Astrocyte of the spinal cord (primary cell): ENCODE results near the gene MALAT1.

Source experiments
- DNase-seq: peaks from one replicate; pipeline ENCODE4 v3.0.0; 2011; ENCODE audit warnings: low read depth, low spot score
- H3K4me3 ChIP-seq: 2 replicates; pipeline ENCODE4 v1.5.1; 2011; ENCODE audit warnings: low read depth, mild to moderate bottlenecking, low read length, moderate library complexity
- in situ Hi-C: cut with HindIII; loops from 2 replicates; pipeline ENCODE4 v1.10.0; 2017; ENCODE audit warnings: low sequenced_read_pairs
- TF ChIP-seq, protein P1 (sequence below): IDR thresholded peaks from 2 replicates; pipeline ENCODE4 v1.5.1; 2012; ENCODE audit warnings: low read depth, mild to moderate bottlenecking, low read length, inconsistent platforms

The MALAT1 gene

DNA sequence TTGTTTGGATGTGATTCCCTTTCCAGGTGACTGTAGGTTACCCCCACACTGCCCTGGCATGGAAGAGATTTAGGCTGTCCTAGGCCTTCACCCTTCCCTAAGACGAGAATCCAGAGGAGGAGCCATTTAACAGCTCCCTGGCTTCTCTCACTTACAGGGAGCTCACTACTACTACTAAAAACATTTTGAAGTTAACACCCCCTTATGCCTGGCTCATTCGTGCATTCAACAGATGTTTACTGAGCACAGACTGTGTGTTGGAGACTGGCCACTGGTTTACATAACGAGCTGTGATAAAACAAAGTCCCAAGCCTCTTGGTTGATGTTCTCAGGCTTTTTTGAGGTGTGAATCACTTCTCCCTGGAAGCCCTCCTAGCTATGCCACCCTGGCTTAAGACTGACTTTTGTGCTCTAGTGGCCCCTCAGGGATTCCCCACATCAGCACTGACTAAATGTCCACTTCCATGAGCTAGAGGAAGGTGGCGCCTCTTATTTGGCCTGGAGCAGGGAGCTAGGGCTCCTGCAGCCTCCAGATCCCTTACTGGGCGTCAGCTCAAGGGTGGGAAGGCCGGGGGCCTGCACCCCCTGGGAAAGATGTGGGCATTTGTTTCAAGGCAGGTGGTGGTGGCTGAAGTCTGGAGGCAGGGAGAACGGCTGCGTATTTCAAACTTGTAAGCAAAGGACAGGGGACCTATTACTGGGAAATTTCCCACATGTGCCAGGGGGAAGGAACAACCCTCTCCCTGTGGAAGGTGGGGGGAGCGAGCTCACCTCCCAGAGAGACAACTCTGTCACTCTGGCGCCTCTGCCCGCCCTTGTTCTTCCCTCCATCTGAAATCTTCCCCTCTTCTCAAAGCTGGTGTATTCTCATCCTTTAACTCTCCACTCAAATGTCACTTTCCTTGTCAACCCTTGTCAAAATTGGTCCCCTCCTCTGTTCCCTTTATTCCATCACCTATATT, 19.4 kb upstream of the MALAT1 start:
- TF ChIP-seq, protein P1, sequence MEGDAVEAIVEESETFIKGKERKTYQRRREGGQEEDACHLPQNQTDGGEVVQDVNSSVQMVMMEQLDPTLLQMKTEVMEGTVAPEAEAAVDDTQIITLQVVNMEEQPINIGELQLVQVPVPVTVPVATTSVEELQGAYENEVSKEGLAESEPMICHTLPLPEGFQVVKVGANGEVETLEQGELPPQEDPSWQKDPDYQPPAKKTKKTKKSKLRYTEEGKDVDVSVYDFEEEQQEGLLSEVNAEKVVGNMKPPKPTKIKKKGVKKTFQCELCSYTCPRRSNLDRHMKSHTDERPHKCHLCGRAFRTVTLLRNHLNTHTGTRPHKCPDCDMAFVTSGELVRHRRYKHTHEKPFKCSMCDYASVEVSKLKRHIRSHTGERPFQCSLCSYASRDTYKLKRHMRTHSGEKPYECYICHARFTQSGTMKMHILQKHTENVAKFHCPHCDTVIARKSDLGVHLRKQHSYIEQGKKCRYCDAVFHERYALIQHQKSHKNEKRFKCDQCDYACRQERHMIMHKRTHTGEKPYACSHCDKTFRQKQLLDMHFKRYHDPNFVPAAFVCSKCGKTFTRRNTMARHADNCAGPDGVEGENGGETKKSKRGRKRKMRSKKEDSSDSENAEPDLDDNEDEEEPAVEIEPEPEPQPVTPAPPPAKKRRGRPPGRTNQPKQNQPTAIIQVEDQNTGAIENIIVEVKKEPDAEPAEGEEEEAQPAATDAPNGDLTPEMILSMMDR = peak; percentile 65
- peak overlapping the region; percentile 0 for H3K4me3 ChIP-seq
- in situ Hi-C loops = no loop called here
- peak; percentile 84 for DNase-seq

DNA sequence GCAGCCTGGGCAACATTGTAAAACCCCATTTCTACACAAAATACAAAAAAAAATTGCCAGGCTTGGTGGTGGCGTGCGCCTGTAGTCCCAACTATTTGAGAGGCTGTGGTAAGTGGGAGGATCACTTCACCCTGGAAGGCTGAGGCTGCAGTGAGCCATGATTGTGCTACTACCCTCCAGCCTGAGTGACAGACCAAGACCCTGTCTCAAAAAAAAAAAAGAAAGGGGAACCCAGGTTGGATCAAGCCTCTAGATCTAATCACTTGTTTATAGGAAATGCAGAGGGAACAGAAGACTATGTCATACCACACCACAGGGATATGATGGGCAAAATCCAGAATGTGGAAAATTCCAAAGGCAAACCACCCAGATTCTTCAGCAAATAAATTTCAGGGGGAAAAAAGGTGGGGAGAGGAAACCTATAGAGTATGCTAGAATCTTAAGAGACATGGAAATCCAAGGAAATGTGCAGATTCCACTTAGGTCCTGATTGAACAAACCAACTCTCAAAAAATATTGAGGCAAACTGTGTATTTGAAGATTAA, 16.5 kb upstream of the MALAT1 start:
- in situ Hi-C loops = no loop called here
- H3K4me3 ChIP-seq = no peak overlapping the region
- DNase-seq = peak; percentile 34
- TF ChIP-seq, protein P1 = no peak

DNA sequence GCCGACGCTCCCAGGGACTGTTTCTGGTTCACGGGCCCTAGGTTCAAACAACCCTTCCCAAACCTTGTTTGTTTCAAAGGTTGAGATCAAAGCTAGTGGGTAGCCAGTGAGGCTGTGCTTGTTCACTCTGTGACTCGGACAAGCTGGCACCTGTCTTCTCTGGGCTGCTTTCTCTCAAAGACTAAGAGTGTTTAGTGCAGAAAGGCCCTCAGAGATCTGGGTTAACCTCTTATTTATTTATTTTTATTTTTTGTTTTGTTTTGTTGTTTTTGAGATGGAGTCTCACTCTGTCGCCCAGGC, 13.0 kb upstream of the MALAT1 start:
- no peak for DNase-seq

DNA sequence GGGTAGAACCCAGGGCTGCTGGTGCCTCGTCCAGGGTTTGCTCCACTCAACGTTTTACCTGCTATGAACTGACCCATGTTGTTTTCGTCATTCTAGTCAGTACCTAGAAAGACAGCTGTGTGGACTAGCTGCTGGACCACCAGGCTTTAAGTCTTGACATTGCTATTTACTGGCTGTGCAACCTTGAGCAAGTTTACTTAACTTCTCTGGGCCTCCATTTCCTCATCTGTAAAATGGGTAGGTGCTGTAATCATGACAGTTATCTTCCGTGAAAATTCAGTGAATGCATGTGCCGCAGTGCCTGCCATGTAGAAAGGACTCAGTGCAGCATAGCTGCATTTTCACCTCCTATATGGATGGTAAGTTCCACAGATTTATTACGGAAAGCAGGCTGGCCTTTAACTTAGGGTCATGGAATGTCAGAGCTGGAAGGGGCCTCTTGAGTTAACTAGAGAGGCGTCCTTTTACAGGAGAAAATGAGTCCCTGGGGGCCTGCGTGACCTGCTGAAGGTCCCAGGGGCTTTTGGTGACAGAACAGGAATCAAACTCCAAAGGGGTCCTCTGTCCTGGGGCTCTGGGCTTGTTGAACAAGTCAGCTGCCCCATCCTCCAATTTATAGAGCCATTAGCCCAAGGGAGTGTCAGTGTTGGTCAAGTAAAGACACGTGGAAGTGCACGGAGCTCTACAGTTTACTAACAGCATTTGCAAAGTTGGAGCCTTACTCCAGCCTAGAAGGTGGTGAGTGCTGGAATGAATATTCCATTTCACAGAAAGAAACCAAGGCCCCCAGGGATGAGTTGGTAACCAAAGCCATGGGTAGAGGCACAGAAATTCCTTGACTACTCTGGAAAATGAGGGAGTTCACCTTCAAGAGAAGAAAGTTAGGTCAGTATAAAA, 12.0 kb upstream of the MALAT1 start:
- no peak for DNase-seq
- in situ Hi-C loops = no loop called here
- TF ChIP-seq, protein P1 = no peak
- no peak overlapping the region for H3K4me3 ChIP-seq

More for the DNA sequence above, 13.0 kb upstream of the MALAT1 start:
- in situ Hi-C loops = no loop called here
- H3K4me3 ChIP-seq = no peak overlapping the region
- TF ChIP-seq, protein P1 = no peak

DNA sequence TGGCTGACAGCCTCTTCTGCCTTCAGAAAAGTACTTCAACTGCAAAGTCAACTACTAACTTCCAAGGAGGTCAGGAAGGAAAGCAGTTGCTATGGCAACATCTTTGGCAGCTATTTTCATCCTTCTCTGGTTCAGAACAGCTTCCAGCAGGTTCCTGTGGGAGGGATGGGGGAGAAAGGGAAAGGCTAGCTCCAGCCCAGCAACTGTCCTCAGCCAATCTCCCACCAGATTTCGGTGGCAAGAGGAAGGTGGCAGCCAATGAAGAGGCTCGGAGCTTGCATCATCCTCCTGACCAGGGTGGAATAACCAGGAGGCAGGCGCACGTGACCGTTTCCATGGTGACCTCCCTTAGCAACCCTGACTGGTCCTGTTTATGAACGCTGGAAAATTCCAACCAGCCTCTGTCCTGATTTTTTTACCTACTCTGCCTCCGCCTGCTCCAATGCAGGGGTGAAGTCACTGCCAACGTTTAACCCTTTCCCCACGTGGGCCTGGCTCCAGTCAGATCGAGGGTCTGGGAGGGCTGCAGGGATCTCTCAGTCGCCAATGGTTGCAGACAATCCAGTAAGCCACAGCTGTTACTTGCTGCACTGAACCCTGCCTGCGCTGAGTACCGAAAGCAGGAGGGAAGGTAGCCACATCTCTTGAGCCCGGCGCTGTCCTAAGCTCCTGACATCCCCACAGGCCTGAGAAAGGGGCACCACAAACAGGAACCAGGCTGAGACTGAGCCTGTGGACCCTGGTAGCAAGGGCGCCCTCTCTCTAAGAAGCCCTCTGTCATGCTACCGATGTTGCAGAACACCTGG, 11.2 kb upstream of the MALAT1 start:
- peak overlapping the region; percentile 2 for H3K4me3 ChIP-seq
- in situ Hi-C loops = no loop called here
- TF ChIP-seq, protein P1 = no peak
- peak; percentile 100 for DNase-seq
